ENCODE data around the gene DAGLB. TPM values are rescaled to one million over a fixed set of nuclear protein-coding genes. Genes with fewer than 3 reads are reported as not detected.
A peak's percentile ranks its signal among the peaks of the same experiment; 100 is the strongest.

Gene DAGLB
- total RNA-seq, 1 donor from 2014 or later = 28.3 TPM

DNA sequence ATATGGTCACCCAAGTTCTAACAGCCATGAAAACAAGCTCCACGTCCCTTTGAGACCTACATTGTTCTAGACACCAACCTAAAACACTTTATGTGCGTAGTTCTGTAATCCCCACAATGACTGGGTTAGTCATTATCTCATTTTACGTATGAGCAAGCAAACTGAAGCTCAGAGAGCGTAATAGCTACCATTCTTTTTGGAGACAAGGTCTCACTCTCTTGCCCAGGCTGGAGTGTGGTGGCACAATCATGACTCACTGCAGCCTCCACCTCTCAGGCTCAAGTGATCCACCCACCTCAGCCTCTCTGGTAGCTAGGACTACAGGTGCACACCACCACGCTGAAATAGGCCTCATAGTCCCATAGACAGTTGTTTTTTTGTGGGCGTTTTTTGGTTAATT lies 10.5 kb downstream of the DAGLB start:
- Mint-ChIP-seq H3K4me3 (ENCODE audit: unreplicated experiment) (no peak overlapping the region), H3K9me3 (ENCODE audit: unreplicated experiment) (no peaks in the 10 kb centered on the region), H3K4me1 (ENCODE audit: low read depth, unreplicated experiment) (peaks cover 12% of the 10 kb centered on the region), H3K27me3 (ENCODE audit: low read depth, unreplicated experiment) (no peaks in the 10 kb centered on the region), H3K27ac (ENCODE audit: unreplicated experiment) (no peak overlapping the region), H3K36me3 (ENCODE audit: low read depth, unreplicated experiment) (peaks cover 14% of the 10 kb centered on the region)
- Histone ChIP-seq H2AFZ (ENCODE audit: low read depth, low read length) (no peak overlapping the region), H3K4me1 (ENCODE audit: insufficient read depth, low read length) (peaks cover 7% of the 10 kb centered on the region), H3K36me3 (ENCODE audit: insufficient read depth, low read length) (peaks cover 21% of the 10 kb centered on the region), H3K4me3 (ENCODE audit: insufficient read depth, low read depth, low read length) (no peak overlapping the region), H3K27me3 (ENCODE audit: insufficient read depth, low read length) (no peaks in the 10 kb centered on the region), H4K20me1 (ENCODE audit: insufficient read depth, low read length) (peaks cover 50% of the 10 kb centered on the region), H3K79me2 (ENCODE audit: insufficient read depth, low read length) (peaks cover 85% of the 10 kb centered on the region), H3K9ac (ENCODE audit: low read length) (no peak overlapping the region), H3K4me2 (ENCODE audit: low read length) (no peak overlapping the region), H3K27ac (ENCODE audit: low read depth, low read length) (no peak overlapping the region), H3K9me3 (ENCODE audit: insufficient read depth, low read depth, low read length) (no peaks in the 10 kb centered on the region)
- DNase-seq (ENCODE audit: low read depth) (peak; percentile 51), FAIRE-seq (no peak)
- TF ChIP-seq EZH2 (IDR thresholded peaks at IDR 0.05; ENCODE audit: insufficient read depth, low read length) = no peak
- TF ChIP-seq, protein P1, sequence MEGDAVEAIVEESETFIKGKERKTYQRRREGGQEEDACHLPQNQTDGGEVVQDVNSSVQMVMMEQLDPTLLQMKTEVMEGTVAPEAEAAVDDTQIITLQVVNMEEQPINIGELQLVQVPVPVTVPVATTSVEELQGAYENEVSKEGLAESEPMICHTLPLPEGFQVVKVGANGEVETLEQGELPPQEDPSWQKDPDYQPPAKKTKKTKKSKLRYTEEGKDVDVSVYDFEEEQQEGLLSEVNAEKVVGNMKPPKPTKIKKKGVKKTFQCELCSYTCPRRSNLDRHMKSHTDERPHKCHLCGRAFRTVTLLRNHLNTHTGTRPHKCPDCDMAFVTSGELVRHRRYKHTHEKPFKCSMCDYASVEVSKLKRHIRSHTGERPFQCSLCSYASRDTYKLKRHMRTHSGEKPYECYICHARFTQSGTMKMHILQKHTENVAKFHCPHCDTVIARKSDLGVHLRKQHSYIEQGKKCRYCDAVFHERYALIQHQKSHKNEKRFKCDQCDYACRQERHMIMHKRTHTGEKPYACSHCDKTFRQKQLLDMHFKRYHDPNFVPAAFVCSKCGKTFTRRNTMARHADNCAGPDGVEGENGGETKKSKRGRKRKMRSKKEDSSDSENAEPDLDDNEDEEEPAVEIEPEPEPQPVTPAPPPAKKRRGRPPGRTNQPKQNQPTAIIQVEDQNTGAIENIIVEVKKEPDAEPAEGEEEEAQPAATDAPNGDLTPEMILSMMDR (IDR thresholded peaks at IDR 0.05; ENCODE audit: insufficient read depth, low read depth, low read length) = no peak

DNA sequence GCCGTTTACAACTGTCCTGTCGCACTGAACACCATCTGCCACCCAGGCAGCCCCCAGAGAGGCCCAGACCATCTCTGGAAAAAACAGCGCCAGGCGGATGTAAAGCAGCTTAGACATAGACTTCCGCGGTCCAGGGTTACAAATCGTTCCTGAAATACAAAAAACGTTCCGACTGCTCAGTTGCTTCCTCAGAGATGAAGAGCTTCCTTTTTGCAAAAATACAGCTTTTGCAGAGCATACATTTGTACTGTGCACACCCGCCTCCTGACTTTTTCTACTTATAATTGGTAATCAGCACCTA lies 11.4 kb downstream of the DAGLB start:
- no peak overlapping the region for H3K4me3 Mint-ChIP-seq (ENCODE audit: unreplicated experiment)

More for the DNA sequence above, 11.4 kb downstream of the DAGLB start:
- no peaks in the 10 kb centered on the region for H3K27me3 Mint-ChIP-seq (ENCODE audit: low read depth, unreplicated experiment)
- Histone ChIP-seq H3K27ac (ENCODE audit: low read depth, low read length) (no peak overlapping the region), H3K27me3 (ENCODE audit: insufficient read depth, low read length) (no peaks in the 10 kb centered on the region), H3K4me2 (ENCODE audit: low read length) (no peak overlapping the region), H3K9me3 (ENCODE audit: insufficient read depth, low read depth, low read length) (no peaks in the 10 kb centered on the region), H3K36me3 (ENCODE audit: insufficient read depth, low read length) (peaks cover 19% of the 10 kb centered on the region), H3K4me1 (ENCODE audit: insufficient read depth, low read length) (peaks cover 3% of the 10 kb centered on the region), H3K9ac (ENCODE audit: low read length) (no peak overlapping the region), H3K4me3 (ENCODE audit: insufficient read depth, low read depth, low read length) (no peak overlapping the region), H4K20me1 (ENCODE audit: insufficient read depth, low read length) (peaks cover 50% of the 10 kb centered on the region), H3K79me2 (ENCODE audit: insufficient read depth, low read length) (peaks cover 76% of the 10 kb centered on the region), H2AFZ (ENCODE audit: low read depth, low read length) (no peak overlapping the region)
- H3K27ac Mint-ChIP-seq (ENCODE audit: unreplicated experiment) = no peak overlapping the region
- no peak for TF ChIP-seq EZH2 (IDR thresholded peaks at IDR 0.05; ENCODE audit: insufficient read depth, low read length)
- TF ChIP-seq, protein P1 (IDR thresholded peaks at IDR 0.05; ENCODE audit: insufficient read depth, low read depth, low read length) = no peak
- FAIRE-seq (no peak), DNase-seq (ENCODE audit: low read depth) (no peak)
- H3K36me3 Mint-ChIP-seq (ENCODE audit: low read depth, unreplicated experiment) = peaks cover 10% of the 10 kb centered on the region
- no peaks in the 10 kb centered on the region for H3K9me3 Mint-ChIP-seq (ENCODE audit: unreplicated experiment)
- peaks cover 7% of the 10 kb centered on the region for H3K4me1 Mint-ChIP-seq (ENCODE audit: low read depth, unreplicated experiment)

Data from astrocyte (in vitro differentiated cells and primary cell).